Activated T-cell treated with anti-CD3 and anti-CD28 coated beads, Interleukin-2, amount 50 U/mL, for 24 hours (primary cell): ENCODE data around the gene IQGAP1.
A peak's percentile ranks its signal among the peaks of the same experiment; 100 is the strongest.
"Not testable (repeated sequence)": the region's sequence is repeated elsewhere in the genome, so short reads cannot be mapped to it uniquely, and the experiment has no call there.

Experiments
- DNase-seq: peaks from one replicate; pipeline ENCODE4 v3.0.0-alpha.2; 2020
- H3K27ac Mint-ChIP-seq: 2 replicates; pipeline ENCODE4 v1.8.0; 2020; ENCODE audit warnings: mild to moderate bottlenecking, mixed read lengths
- H3K27me3 Mint-ChIP-seq: 2 replicates; pipeline ENCODE4 v1.8.0; 2020; ENCODE audit warnings: mixed read lengths
- H3K36me3 Mint-ChIP-seq: 2 replicates; pipeline ENCODE4 v1.8.0; 2020; ENCODE audit warnings: low read depth, mixed read lengths
- H3K4me1 Mint-ChIP-seq: 2 replicates; pipeline ENCODE4 v1.8.0; 2020; ENCODE audit warnings: low read depth, mixed read lengths
- H3K4me3 Mint-ChIP-seq: 2 replicates; pipeline ENCODE4 v1.8.0; 2020; ENCODE audit warnings: mild to moderate bottlenecking, moderate library complexity, mixed read lengths
- H3K9me3 Mint-ChIP-seq: 2 replicates; pipeline ENCODE4 v1.8.0; 2020; ENCODE audit warnings: mixed read lengths

The IQGAP1 gene

DNA sequence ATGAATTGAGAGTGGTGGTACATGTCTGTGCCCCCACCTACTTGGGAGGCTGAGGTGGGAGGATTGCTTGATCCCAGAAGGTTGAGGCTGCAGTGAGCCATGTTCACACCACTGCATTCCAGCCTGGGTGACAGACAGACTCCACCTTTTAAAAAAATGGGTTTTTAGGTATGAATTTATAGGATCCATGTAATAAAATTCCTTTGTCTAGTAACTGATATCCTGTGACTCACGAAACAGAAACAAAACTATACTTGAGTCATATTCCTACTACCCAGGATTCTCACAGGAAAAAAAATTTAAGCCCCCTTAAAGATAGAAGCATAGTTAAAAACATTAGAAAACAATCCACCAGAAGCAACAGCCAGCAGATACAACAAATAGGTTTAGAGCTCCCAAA lies 131.6 kb downstream of the IQGAP1 start:
- H3K36me3 Mint-ChIP-seq = no peaks in the 10 kb centered on the region
- H3K27ac Mint-ChIP-seq = no peak overlapping the region
- peaks cover 5% of the 10 kb centered on the region for H3K4me1 Mint-ChIP-seq
- no peak overlapping the region for H3K4me3 Mint-ChIP-seq
- DNase-seq = no peak
- no peaks in the 10 kb centered on the region for H3K9me3 Mint-ChIP-seq
- H3K27me3 Mint-ChIP-seq = no peaks in the 10 kb centered on the region

GRCh38 chr15:90520365-90520764 lies 132.3 kb downstream of the IQGAP1 start:
- Mint-ChIP-seq H3K4me3 (no peak overlapping the region), H3K9me3 (no peaks in the 10 kb centered on the region), H3K27ac (no peak overlapping the region), H3K4me1 (peaks cover 7% of the 10 kb centered on the region), H3K36me3 (no peaks in the 10 kb centered on the region), H3K27me3 (no peaks in the 10 kb centered on the region)
- no peak for DNase-seq

DNA sequence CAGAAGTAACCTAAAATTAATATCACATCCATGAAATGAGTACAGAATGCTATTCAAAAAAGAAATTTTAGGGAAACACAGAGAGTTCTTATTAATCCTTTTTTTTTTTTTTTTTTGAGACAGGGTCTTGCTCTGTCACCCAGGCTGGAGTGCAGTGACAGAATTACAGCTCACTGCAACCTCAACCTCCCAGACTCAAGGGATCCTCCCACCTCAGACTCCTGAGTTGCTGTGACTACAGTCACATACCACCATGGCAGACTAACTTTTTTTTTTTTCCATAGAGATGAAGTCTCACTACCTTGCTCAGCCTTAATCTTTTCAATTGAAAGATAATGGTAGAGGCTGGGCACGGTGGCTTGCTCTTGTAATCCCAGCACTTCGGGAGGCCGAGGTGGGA lies 135.3 kb downstream of the IQGAP1 start:
- H3K4me3 Mint-ChIP-seq = no peak overlapping the region
- no peaks in the 10 kb centered on the region for H3K36me3 Mint-ChIP-seq
- no peak for DNase-seq
- H3K9me3 Mint-ChIP-seq = no peaks in the 10 kb centered on the region
- H3K27me3 Mint-ChIP-seq = no peaks in the 10 kb centered on the region
- no peak overlapping the region for H3K27ac Mint-ChIP-seq
- peaks cover 8% of the 10 kb centered on the region for H3K4me1 Mint-ChIP-seq

GRCh38 chr15:90524018-90524803 lies 136.2 kb downstream of the IQGAP1 start:
- H3K27ac Mint-ChIP-seq = not testable (repeated sequence)

DNA sequence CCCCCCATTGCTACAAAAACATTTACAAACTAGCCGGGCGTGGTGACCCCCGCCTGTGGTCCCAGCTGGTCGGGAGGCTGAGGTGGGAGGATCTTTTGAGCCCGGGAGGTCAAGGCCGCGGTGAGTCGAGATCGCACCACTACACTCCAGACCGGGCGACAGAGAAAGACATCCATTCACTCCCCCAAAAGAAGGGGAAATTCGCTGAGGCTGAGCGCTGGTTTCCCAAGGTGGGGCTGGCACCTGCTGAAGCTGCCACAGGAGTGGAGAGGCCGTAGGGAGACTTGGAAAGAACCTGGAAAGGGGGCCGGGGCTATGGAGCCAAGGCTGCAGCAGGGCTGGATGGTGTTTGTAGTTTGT lies 140.9 kb downstream of the IQGAP1 start:
- DNase-seq = no peak
- Mint-ChIP-seq H3K4me1 (peaks cover 40% of the 10 kb centered on the region), H3K27ac (peak overlapping the region; percentile 91), H3K9me3 (no peaks in the 10 kb centered on the region), H3K4me3 (peak overlapping the region; percentile 79), H3K27me3 (no peaks in the 10 kb centered on the region), H3K36me3 (peaks cover 8% of the 10 kb centered on the region)

More at GRCh38 chr15:90524018-90524803, 136.2 kb downstream of the IQGAP1 start:
- H3K36me3 Mint-ChIP-seq, H3K4me3 Mint-ChIP-seq, DNase-seq, H3K9me3 Mint-ChIP-seq, H3K27me3 Mint-ChIP-seq: not testable (repeated sequence)
- H3K4me1 Mint-ChIP-seq = peaks cover 13% of the 10 kb centered on the region

DNA sequence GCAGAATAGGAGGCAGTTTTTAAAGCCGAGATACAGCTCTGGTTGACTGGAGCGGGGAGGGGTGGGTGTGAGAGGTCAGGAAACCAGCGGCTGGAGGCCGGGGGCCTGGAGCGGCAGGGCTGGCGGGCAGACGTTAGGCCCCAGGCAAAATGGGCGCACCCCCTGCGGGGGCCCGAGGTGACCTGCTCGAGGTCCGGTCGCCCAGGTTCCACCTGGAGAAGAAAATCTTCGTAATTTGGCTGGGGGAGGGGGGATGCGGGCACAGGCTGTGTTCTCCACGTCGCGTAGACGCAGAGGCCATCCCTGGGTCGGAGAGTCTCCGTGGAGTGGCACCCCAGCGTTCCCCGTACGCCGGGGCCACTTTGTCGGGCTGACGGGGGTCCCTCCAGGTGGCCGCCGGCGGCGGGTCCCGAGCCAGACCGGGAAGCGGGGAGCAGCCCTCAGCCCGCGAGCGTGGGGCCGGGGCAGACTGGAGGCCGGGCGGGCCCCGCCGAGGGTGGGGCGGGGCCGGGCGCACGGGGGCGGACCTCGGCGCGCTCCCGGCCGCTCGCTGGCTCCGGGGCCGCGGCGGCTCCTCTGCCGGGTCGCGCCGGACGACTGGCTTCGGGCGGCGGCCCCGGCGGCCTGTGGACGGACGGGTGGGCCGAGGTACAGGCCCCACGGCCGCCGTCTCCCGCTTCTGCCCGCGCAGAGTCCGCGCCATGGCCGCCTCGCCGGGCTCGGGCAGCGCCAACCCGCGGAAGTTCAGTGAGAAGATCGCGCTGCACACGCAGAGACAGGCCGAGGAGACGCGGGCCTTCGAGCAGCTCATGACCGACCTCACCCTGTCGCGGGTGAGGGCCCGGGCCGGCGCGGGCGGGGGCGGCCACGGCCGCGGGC lies 141.6 kb downstream of the IQGAP1 start, which contains the start of gene CRTC3:
Gene CRTC3 (plus strand): TSS at position 553 of the 879 bp plus-strand sequence. CDS start 149 bp downstream, at position 702.
- no peaks in the 10 kb centered on the region for H3K9me3 Mint-ChIP-seq
- DNase-seq = peak; percentile 81
- peaks cover 44% of the 10 kb centered on the region for H3K4me1 Mint-ChIP-seq
- no peaks in the 10 kb centered on the region for H3K27me3 Mint-ChIP-seq
- peak within 1 kb of the TSS; percentile 91 for H3K27ac Mint-ChIP-seq
- H3K36me3 Mint-ChIP-seq = peaks cover 8% of the 10 kb centered on the region
- peak within 1 kb of the TSS; percentile 94 for H3K4me3 Mint-ChIP-seq

- no peaks in the 10 kb centered on the region for H3K9me3 Mint-ChIP-seq
- no peaks in the 10 kb centered on the region for H3K27me3 Mint-ChIP-seq
- peak overlapping the region; percentile 90 for H3K27ac Mint-ChIP-seq
- H3K4me1 Mint-ChIP-seq = peaks cover 48% of the 10 kb centered on the region
- peaks cover 12% of the 10 kb centered on the region for H3K36me3 Mint-ChIP-seq
- DNase-seq = peak; percentile 74
- peak overlapping the region; percentile 94 for H3K4me3 Mint-ChIP-seq
Measured at GRCh38 chr15:90530250-90531051, 142.4 kb downstream of the IQGAP1 start.

DNA sequence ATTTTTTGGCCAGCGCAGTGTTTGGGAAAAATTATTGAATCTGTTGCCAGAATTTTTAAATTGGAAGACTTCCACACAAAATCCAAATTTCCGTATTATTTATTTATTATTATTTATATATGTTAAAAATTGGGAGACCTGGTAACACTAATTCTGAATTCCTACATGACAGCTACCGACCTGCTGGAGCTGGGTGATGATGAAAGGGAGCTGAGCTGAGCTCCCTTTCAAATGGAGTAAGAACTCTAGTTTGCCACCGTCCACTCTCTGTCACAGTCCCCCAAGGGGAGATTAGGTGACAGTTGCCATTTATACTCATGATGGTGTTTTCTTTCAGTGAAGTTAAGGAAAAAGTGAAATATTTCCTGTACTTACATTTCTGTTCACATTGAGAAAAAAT lies 143.1 kb downstream of the IQGAP1 start:
- no peaks in the 10 kb centered on the region for H3K9me3 Mint-ChIP-seq
- H3K4me3 Mint-ChIP-seq = peak overlapping the region; percentile 94
- H3K4me1 Mint-ChIP-seq = peaks cover 54% of the 10 kb centered on the region
- no peaks in the 10 kb centered on the region for H3K27me3 Mint-ChIP-seq
- DNase-seq = no peak
- H3K36me3 Mint-ChIP-seq = peaks cover 12% of the 10 kb centered on the region
- H3K27ac Mint-ChIP-seq = peak overlapping the region; percentile 90

- Mint-ChIP-seq H3K4me1 (peaks cover 85% of the 10 kb centered on the region), H3K27ac (peak overlapping the region; percentile 76), H3K36me3 (peaks cover 33% of the 10 kb centered on the region), H3K9me3 (no peaks in the 10 kb centered on the region), H3K4me3 (no peak overlapping the region), H3K27me3 (no peaks in the 10 kb centered on the region)
- no peak for DNase-seq
Measured at GRCh38 chr15:90535254-90535653, 147.2 kb downstream of the IQGAP1 start.

DNA sequence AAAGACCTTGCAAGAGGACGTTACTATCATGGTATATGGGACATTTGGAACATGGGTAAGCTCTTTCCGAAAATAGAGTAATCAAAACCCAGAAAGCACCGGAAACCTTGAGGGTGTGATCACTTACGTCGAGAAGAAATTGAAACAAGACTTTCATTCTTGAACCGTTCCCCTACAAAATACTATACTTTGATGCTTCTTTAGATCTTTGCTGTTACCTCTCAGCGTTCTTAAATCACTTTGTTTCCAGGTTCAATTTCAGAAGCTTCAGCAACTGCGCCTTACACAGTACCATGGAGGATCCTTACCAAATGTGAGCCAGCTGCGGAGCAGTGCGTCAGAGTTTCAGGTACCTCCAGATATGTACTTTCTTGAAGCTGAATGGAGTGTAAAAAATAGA lies 151.7 kb downstream of the IQGAP1 start:
- Mint-ChIP-seq H3K27ac (peak overlapping the region; percentile 92), H3K27me3 (no peaks in the 10 kb centered on the region), H3K4me1 (peaks cover 79% of the 10 kb centered on the region), H3K36me3 (peaks cover 55% of the 10 kb centered on the region), H3K4me3 (peak overlapping the region; percentile 74), H3K9me3 (no peaks in the 10 kb centered on the region)
- peak; percentile 49 for DNase-seq

DNA sequence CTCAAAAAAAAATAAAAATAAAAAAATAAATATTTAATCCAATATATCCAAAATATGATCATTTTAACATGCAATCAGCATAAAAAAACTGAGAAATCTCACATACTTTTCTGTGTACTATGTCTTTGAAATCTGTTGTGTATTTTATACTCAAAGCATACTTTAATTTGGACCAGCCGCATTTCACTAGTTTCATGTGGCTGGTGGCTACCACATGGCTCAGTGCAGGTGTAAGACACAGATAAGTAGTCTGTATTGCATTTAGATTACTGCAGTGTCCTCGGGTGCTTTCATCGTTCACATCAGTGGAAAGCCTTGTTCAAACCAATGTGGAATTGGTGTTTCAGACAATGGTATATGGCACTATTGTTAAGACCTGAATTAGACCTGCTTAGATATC lies 152.7 kb downstream of the IQGAP1 start:
- Mint-ChIP-seq H3K27me3 (no peaks in the 10 kb centered on the region), H3K4me3 (no peak overlapping the region), H3K9me3 (no peaks in the 10 kb centered on the region), H3K27ac (peak overlapping the region; percentile 53), H3K4me1 (peaks cover 78% of the 10 kb centered on the region), H3K36me3 (peaks cover 60% of the 10 kb centered on the region)
- DNase-seq = no peak

- Mint-ChIP-seq H3K4me1 (peaks cover 65% of the 10 kb centered on the region), H3K4me3 (no peak overlapping the region), H3K27ac (peak overlapping the region; percentile 53), H3K36me3 (peaks cover 65% of the 10 kb centered on the region), H3K27me3 (no peaks in the 10 kb centered on the region), H3K9me3 (no peaks in the 10 kb centered on the region)
- DNase-seq = no peak
Measured at GRCh38 chr15:90545095-90545494, 157.1 kb downstream of the IQGAP1 start.

DNA sequence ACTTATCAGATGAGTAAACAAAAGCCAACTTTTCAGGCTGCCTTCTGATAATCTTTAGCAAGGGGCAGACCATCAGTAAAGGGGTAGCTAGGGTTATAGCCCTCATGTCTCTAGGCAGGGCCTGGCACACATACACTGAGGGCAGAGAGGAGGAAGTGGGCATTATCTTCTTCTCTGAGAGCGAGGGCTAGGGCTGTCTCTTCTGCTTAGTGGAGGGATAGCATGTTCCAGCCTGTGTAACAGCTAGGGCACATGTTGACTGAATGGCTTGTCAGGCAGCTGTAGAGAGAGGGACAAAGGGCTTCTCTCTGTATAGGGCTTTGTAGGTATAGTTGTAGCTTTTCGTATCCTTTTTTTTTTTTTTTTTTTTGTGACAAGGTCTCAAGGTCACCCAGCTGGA lies 159.5 kb downstream of the IQGAP1 start:
- H3K27ac Mint-ChIP-seq = peak overlapping the region; percentile 72
- no peak for DNase-seq
- no peaks in the 10 kb centered on the region for H3K9me3 Mint-ChIP-seq
- peaks cover 71% of the 10 kb centered on the region for H3K36me3 Mint-ChIP-seq
- H3K4me3 Mint-ChIP-seq = no peak overlapping the region
- peaks cover 66% of the 10 kb centered on the region for H3K4me1 Mint-ChIP-seq
- H3K27me3 Mint-ChIP-seq = no peaks in the 10 kb centered on the region

DNA sequence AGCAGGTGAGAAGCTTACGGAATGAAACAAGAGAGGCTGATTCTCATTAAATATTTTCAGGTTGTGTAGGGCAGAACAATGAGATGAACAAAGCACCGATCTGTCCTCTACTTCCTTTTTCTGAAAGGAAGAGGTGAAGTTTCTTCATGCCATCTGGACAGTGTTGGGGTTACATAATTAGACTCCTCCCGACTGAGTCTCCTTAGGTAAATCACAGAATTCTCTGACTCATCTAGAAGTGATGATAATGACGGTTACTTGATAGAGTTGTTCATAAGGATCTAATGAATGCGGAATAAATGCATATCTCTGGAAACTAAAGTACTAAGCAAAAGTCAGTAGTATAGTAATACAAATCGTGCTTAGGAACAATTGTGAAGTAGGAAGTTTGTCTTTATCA lies 162.9 kb downstream of the IQGAP1 start:
- H3K4me3 Mint-ChIP-seq = no peak overlapping the region
- peaks cover 60% of the 10 kb centered on the region for H3K4me1 Mint-ChIP-seq
- no peak for DNase-seq
- H3K27ac Mint-ChIP-seq = no peak overlapping the region
- H3K9me3 Mint-ChIP-seq = no peaks in the 10 kb centered on the region
- H3K27me3 Mint-ChIP-seq = no peaks in the 10 kb centered on the region
- peaks cover 67% of the 10 kb centered on the region for H3K36me3 Mint-ChIP-seq
